Trophoblast cell (in vitro differentiated cells and primary cell): Measurements from ENCODE around the gene MRPL24.

Experiments
- DNase-seq, 2 donors: peaks; one replicate each; pipeline ENCODE4 v3.0.0-alpha.2; 2016
- H2AFZ ChIP-seq: 2 replicates; pipeline ENCODE4 v1.6.1; 2013; ENCODE audit warnings: low read length, moderate library complexity, mild to moderate bottlenecking; ENCODE audit not compliant: insufficient read depth, poor library complexity
- H2AK5ac ChIP-seq: 2 replicates; pipeline ENCODE4 v1.6.1; 2013; ENCODE audit warnings: mild to moderate bottlenecking, low read length
- H2BK120ac ChIP-seq: 2 replicates; pipeline ENCODE4 v1.6.1; 2013; ENCODE audit warnings: low read length, mild to moderate bottlenecking, moderate library complexity; ENCODE audit not compliant: insufficient read depth, poor library complexity
- H2BK12ac ChIP-seq: 2 replicates; pipeline ENCODE4 v1.6.1; 2013; ENCODE audit warnings: mild to moderate bottlenecking, low read length, moderate library complexity
- H2BK5ac ChIP-seq: 2 replicates; pipeline ENCODE4 v1.6.1; 2013; ENCODE audit warnings: low read length, low read depth, moderate library complexity, mild to moderate bottlenecking; ENCODE audit not compliant: poor library complexity
- H3K14ac ChIP-seq: 2 replicates; pipeline ENCODE4 v1.6.1; 2013; ENCODE audit warnings: mild to moderate bottlenecking, low read length
- H3K18ac ChIP-seq: 2 replicates; pipeline ENCODE4 v1.6.1; 2013; ENCODE audit warnings: mild to moderate bottlenecking, low read length
- H3K23ac ChIP-seq: 2 replicates; pipeline ENCODE4 v1.6.1; 2013; ENCODE audit warnings: low read length
- H3K27ac ChIP-seq: 2 replicates; pipeline ENCODE4 v1.5.1; 2013; ENCODE audit warnings: low read depth, mild to moderate bottlenecking, inconsistent platforms, low read length, moderate library complexity
- H3K27me3 ChIP-seq: 2 replicates; pipeline ENCODE4 v1.6.1; 2013; ENCODE audit warnings: inconsistent platforms, mild to moderate bottlenecking, low read length, moderate library complexity; ENCODE audit not compliant: insufficient read depth
- H3K36me3 ChIP-seq, 2 experiments: 1 replicate in 1 of 2; 2 replicates in 1 of 2; pipeline ENCODE4 v1.6.1; 2013; ENCODE audit warnings: low read length in 2 of 2, mild to moderate bottlenecking in 2 of 2, moderate library complexity in 1 of 2; ENCODE audit not compliant: insufficient read depth in 2 of 2, control insufficient read depth in 1 of 2
- H3K4ac ChIP-seq: 2 replicates; pipeline ENCODE4 v1.6.1; 2013; ENCODE audit warnings: low read depth, mild to moderate bottlenecking, low read length, moderate library complexity
- H3K4me1 ChIP-seq, 2 experiments: 1 replicate in 1 of 2; 2 replicates in 1 of 2; pipeline ENCODE4 v1.6.1; 2013; ENCODE audit warnings: low read length in 2 of 2, mild to moderate bottlenecking in 2 of 2, moderate library complexity in 1 of 2; ENCODE audit not compliant: insufficient read depth in 2 of 2, control insufficient read depth in 1 of 2
- H3K4me2 ChIP-seq: 2 replicates; pipeline ENCODE4 v1.6.1; 2013; ENCODE audit warnings: inconsistent platforms, mild to moderate bottlenecking, low read length, moderate library complexity
- H3K4me3 ChIP-seq: 2 replicates; pipeline ENCODE4 v1.5.1; 2013; ENCODE audit warnings: mild to moderate bottlenecking, low read depth, low read length, inconsistent platforms
- H3K79me1 ChIP-seq: one replicate; pipeline ENCODE4 v1.6.1; 2013; ENCODE audit warnings: low read length
- H3K79me2 ChIP-seq: 2 replicates; pipeline ENCODE4 v1.6.1; 2013; ENCODE audit warnings: low read length, mild to moderate bottlenecking; ENCODE audit not compliant: control insufficient read depth, insufficient read depth, poor library complexity
- H3K9ac ChIP-seq: 2 replicates; pipeline ENCODE4 v1.6.1; 2013; ENCODE audit warnings: mild to moderate bottlenecking, low read length
- H3K9me3 ChIP-seq: 2 replicates; pipeline ENCODE4 v1.6.1; 2013; ENCODE audit warnings: low read depth, mild to moderate bottlenecking, control low read depth, inconsistent platforms, low read length; ENCODE audit not compliant: insufficient read depth
- H4K12ac ChIP-seq: 2 replicates; pipeline ENCODE4 v1.6.1; 2013; ENCODE audit warnings: low read depth, mild to moderate bottlenecking, low read length, moderate library complexity
- H4K8ac ChIP-seq: 2 replicates; pipeline ENCODE4 v1.6.1; 2013; ENCODE audit warnings: low read depth, mild to moderate bottlenecking, low read length, moderate library complexity
- H4K91ac ChIP-seq: one replicate; pipeline ENCODE4 v1.6.1; 2013; ENCODE audit warnings: low read depth, mild to moderate bottlenecking, low read length, moderate library complexity
- WGBS: extraction: QIAGEN DNeasy Blood & Tissue Kit; methylation state at CpG from one replicate; pipeline ENCODE4 v1.1.7; 2013; ENCODE audit warnings: missing lambda C conversion rate; ENCODE audit not compliant: insufficient read length, insufficient coverage; ENCODE audit errors: extremely low coverage; 5-methylcytosine and 5-hydroxymethylcytosine counted together

MRPL24 gene

DNA sequence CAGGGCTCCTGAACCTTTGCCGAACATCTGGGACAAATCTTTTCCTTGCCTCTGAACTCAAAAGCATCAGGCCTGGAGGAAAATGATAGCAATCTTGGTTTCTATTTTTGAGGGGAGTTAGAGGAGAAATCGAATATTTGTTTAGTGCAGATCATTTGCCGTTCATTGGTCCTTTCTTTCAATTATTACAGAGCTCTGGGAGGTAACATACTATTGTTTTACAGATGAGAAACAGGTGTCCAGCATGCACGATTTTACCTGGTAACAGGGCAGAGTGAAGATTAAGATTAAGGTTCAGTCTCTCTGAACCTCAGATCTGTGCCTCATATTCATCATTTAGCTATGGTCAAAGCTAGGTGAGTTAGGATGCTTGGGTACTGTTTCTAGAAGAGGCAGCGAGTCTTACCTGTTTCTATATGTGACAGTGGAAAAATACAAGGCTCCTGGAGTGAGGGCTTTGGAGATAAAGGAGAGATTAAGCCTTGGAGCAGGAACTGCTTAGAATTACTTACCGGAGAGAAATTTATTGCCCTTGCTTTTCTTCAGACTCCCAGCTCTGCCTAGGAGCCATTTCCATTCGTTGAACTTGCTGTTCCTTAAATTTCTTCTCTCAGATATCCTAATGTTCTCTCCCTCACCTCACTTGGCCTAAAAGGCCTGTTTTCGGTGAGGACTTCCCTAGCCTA lies 27.9 kb upstream of the MRPL24 start:
- H3K9me3 ChIP-seq: no peaks in the 10 kb centered on the region
- H2BK120ac ChIP-seq: no peak overlapping the region
- H4K12ac ChIP-seq: peak overlapping the region; percentile 68
- no peak overlapping the region for H4K91ac ChIP-seq
- peak overlapping the region; percentile 91 for H3K4me3 ChIP-seq
- H3K14ac ChIP-seq: peak overlapping the region; percentile 96
- no peak overlapping the region for H3K23ac ChIP-seq
- peak overlapping the region; percentile 92 for H3K4me2 ChIP-seq
- no CpG with 5 or more reads among the region's 8 CpGs for WGBS
- peak overlapping the region; percentile 87 for H3K4ac ChIP-seq
- H3K4me1 ChIP-seq: peaks cover 5 to 10% of the 10 kb centered on the region in 2 experiments
- H2AFZ ChIP-seq: no peak overlapping the region
- H2AK5ac ChIP-seq: no peak overlapping the region
- peaks cover 18% of the 10 kb centered on the region for H3K79me2 ChIP-seq
- peak in 1 of 2 donors; percentile 39 for DNase-seq
- H2BK5ac ChIP-seq: no peak overlapping the region
- peak overlapping the region; percentile 98 for H3K9ac ChIP-seq
- no peak overlapping the region for H3K18ac ChIP-seq
- H3K79me1 ChIP-seq: peaks cover 12% of the 10 kb centered on the region
- no peaks in the 10 kb centered on the region for H3K27me3 ChIP-seq
- H4K8ac ChIP-seq: no peak overlapping the region
- peaks cover 6 to 14% of the 10 kb centered on the region in 2 experiments for H3K36me3 ChIP-seq
- H3K27ac ChIP-seq: no peak overlapping the region
- H2BK12ac ChIP-seq: no peak overlapping the region

DNA sequence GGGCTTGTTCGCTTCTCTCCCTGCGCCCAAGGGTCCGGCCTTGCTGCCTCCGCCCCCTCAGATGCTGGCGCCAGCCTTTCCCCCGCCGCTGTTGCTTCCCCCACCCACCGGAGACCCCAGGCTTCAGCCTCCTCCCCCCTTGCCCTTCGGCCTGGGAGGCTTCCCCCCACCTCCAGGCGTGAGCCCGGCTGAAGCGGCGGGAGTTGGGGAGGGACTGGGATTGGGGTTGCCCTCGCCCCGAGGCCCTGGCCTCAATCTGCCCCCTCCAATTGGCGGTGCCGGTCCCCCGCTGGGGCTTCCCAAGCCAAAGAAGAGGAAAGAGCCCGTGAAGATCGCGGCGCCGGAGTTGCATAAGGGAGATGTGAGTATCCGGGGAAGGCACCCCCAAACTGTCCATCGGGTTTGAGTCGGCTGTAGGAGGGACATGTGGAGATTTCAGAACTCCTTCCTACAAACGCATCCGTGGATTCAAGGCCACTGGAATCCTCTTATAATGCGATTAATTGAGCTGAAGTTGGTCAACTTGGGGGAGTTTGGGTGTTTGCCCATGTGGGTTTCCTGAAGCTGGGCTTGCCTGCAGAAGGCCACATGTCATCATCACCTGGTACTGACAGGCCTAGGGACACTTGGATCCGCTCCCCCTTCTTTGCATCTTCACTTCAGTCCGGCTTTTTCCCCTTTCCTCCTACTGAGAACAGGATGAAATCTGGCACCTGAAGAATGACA lies 27.2 kb upstream of the MRPL24 start:
- H3K4me1 ChIP-seq: peaks cover 5 to 10% of the 10 kb centered on the region in 2 experiments
- peak overlapping the region; percentile 87 for H3K4ac ChIP-seq
- H2AK5ac ChIP-seq: peak overlapping the region; percentile 89
- peaks cover 6 to 10% of the 10 kb centered on the region in 2 experiments for H3K36me3 ChIP-seq
- no peaks in the 10 kb centered on the region for H3K9me3 ChIP-seq
- peak overlapping the region; percentile 81 for H3K18ac ChIP-seq
- H3K14ac ChIP-seq: peak overlapping the region; percentile 96
- peak overlapping the region; percentile 98 for H3K9ac ChIP-seq
- peak overlapping the region; percentile 55 for H3K27ac ChIP-seq
- H3K79me2 ChIP-seq: peaks cover 18% of the 10 kb centered on the region
- peak overlapping the region; percentile 91 for H3K4me3 ChIP-seq
- H3K23ac ChIP-seq: no peak overlapping the region
- no CpG with 5 or more reads among the region's 31 CpGs for WGBS
- H3K27me3 ChIP-seq: no peaks in the 10 kb centered on the region
- H3K79me1 ChIP-seq: peaks cover 12% of the 10 kb centered on the region
- DNase-seq: peak; percentile 4 to 12
- peak overlapping the region; percentile 79 for H2BK5ac ChIP-seq
- peak overlapping the region; percentile 92 for H3K4me2 ChIP-seq
- H4K12ac ChIP-seq: peak overlapping the region; percentile 68
- H4K8ac ChIP-seq: peak overlapping the region; percentile 90
- no peak overlapping the region for H2BK12ac ChIP-seq
- H4K91ac ChIP-seq: peak overlapping the region; percentile 85
- peak overlapping the region; percentile 74 for H2BK120ac ChIP-seq
- H2AFZ ChIP-seq: peak overlapping the region; percentile 58

DNA sequence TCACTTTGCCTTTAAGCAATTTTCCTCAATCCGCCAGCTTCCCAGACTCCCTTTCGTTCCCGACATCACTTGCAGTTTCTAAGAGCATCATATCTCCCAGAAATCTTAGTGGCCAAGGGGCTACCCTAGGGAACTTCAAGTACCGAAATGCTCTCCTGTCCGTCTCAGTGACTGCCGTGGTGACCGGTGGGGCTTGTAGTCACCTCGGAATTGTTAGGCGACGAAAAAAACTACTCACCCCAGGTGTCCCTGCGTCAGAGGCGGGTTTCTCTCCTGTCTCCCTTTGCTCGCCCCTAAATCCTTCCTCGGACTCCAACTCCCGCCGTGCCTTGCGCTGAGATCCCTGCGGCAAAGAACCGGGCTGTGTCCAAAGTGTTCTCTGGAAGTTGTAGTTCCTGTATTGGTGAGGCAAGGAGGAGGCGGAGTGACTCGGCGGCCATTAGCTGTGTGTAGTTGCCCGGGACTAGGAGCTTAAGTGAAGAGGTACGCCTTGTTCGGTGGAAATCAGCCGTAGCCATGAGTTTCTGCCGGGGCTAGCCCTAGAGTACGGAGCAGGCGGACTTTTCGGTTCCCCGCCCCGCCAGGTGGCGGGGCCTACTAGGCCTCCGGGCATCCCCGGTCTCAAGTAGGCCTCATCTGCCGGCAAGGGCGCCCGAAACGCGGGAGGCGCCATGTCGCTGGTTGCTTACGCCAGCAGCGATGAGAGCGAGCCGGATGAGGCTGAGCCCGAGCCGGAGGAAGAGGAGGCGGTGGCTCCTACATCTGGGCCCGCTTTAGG lies 26.4 kb upstream of the MRPL24 start, which contains the start of gene PRCC:
PRCC (plus strand) TSS at position 435 of the 778 bp plus-strand sequence; CDS start at position 672, 237 bp downstream.
- no CpG with 5 or more reads among the region's 50 CpGs for WGBS

More for the DNA sequence above, 26.4 kb upstream of the MRPL24 start, which contains the start of gene PRCC:
- Histone ChIP-seq H2BK120ac (peak within 1 kb of the TSS; percentile 74), H2AFZ (peak within 1 kb of the TSS; percentile 58), H4K8ac (peak within 1 kb of the TSS; percentile 92), H3K4me3 (peak within 1 kb of the TSS; percentile 91), H2AK5ac (peak within 1 kb of the TSS; percentile 89), H3K4ac (peak within 1 kb of the TSS; percentile 87), H4K91ac (peak within 1 kb of the TSS; percentile 85), H3K79me1 (peaks cover 12% of the 10 kb centered on the region), H3K23ac (no peak within 1 kb of the TSS), H3K79me2 (peaks cover 18% of the 10 kb centered on the region), H2BK12ac (no peak within 1 kb of the TSS), H3K9me3 (no peaks in the 10 kb centered on the region), H3K4me2 (peak within 1 kb of the TSS; percentile 92), H3K9ac (peak within 1 kb of the TSS; percentile 98), H3K4me1 (peaks cover 5 to 10% of the 10 kb centered on the region in 2 experiments), H3K14ac (peak within 1 kb of the TSS; percentile 96), H2BK5ac (peak within 1 kb of the TSS; percentile 79), H3K27me3 (no peaks in the 10 kb centered on the region), H3K27ac (peak within 1 kb of the TSS; percentile 55), H3K36me3 (peaks cover 6 to 10% of the 10 kb centered on the region in 2 experiments), H3K18ac (peak within 1 kb of the TSS; percentile 81), H4K12ac (peak within 1 kb of the TSS; percentile 68)
- DNase-seq: peak; percentile 99 to 100
